Measurements from ENCODE around the gene VPS18. TPM values are rescaled to one million over a fixed set of nuclear protein-coding genes. Genes with fewer than 3 reads are reported as not detected.

The VPS18 gene
- total RNA-seq, 1 donor from 2014 or later: 8.0 TPM

DNA sequence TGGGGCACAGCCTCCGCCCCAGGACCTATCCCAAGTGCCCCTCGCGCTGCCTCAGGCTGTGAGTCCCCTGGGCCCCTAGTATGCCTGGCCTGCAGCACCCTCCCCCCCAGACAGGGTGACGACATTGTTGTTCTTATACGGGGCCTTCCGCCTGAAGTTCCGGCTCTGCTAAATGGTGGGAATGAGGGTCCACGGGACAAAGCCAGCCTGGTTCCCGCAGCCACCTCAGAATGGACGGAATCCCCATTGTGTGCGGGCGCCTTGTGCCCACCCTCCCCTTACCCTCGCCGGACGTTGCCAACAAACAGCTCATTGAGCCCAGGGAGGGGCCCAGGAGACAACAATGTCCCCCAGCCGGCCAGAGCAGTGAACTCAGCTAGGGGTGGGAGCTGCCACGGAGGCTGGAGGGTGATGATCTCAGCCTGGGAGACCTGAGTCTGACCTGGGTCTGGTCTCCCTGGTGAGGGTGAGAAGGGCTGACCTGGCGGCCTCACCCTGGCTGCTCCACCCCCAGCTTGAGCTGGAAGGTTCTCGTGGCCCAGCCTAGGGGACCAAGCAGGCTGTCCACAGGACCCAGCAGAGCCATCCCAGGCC, 24.6 kb downstream of the VPS18 start:
- H3K9me3 Mint-ChIP-seq: no peaks in the 10 kb centered on the region

DNA sequence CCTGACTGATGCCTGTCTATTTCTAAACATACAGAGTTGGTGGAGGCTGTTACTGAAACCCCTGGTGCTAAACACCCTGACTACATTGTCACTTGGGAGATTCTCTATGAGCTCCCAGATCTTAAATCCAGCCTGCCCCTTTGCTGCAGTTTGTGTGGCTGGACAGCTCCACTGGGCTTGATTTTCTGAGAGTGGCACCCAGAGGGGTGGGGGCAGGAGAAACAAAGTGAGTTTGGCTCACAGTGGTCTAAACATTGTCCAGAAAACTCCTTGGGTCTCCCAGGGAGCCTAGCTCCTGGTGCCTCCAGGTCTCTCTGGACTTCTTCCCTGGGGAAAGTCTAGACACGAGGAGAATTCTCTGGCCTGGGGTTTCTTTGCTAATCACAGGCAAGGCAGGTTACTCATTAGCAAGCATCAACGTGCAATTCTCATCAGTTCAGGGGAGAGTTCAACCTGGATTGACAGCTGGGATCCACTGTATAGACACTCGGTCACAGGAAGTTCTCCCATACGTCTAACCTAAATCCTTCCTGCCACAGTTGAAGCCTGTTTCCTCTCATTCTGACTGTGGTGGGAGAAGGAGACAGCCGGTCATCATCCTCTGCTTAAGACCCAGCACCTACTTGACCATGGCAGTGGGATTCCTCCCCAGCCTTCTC, 27.8 kb downstream of the VPS18 start:
- TF ChIP-seq, protein P1, sequence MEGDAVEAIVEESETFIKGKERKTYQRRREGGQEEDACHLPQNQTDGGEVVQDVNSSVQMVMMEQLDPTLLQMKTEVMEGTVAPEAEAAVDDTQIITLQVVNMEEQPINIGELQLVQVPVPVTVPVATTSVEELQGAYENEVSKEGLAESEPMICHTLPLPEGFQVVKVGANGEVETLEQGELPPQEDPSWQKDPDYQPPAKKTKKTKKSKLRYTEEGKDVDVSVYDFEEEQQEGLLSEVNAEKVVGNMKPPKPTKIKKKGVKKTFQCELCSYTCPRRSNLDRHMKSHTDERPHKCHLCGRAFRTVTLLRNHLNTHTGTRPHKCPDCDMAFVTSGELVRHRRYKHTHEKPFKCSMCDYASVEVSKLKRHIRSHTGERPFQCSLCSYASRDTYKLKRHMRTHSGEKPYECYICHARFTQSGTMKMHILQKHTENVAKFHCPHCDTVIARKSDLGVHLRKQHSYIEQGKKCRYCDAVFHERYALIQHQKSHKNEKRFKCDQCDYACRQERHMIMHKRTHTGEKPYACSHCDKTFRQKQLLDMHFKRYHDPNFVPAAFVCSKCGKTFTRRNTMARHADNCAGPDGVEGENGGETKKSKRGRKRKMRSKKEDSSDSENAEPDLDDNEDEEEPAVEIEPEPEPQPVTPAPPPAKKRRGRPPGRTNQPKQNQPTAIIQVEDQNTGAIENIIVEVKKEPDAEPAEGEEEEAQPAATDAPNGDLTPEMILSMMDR (IDR thresholded peaks at IDR 0.05): no peak
- TF ChIP-seq EZH2 (IDR thresholded peaks at IDR 0.05) (no peak), EZH2phosphoT487 (IDR thresholded peaks at IDR 0.05) (no peak)
- Histone ChIP-seq H3K79me2 (ENCODE audit: low read depth) (no peaks in the 10 kb centered on the region), H2AFZ (replicated peaks) (no peak overlapping the region), H3K27ac (no peak overlapping the region), H3K36me3 (no peaks in the 10 kb centered on the region), H3K4me2 (no peak overlapping the region), H3K27me3 (peaks cover 85% of the 10 kb centered on the region), H3F3A (ENCODE audit: low read depth) (peaks cover 6% of the 10 kb centered on the region), H3K4me3 (no peak overlapping the region), H3K9ac (no peak overlapping the region), H3K9me3 (ENCODE audit: low read depth) (no peaks in the 10 kb centered on the region), H3K4me1 (peaks cover 26% of the 10 kb centered on the region), H4K20me1 (ENCODE audit: low read depth) (peaks cover 20% of the 10 kb centered on the region)
- Mint-ChIP-seq H3K36me3 (no peaks in the 10 kb centered on the region), H3K4me3 (peak overlapping the region; percentile 24), H3K9me3 (no peaks in the 10 kb centered on the region), H3K4me1 (peaks cover 13% of the 10 kb centered on the region), H3K27ac (no peak overlapping the region), H3K27me3 (ENCODE audit: insufficient read depth, low read depth) (peaks cover 49% of the 10 kb centered on the region)
- no peak for DNase-seq (ENCODE audit: low spot score)

More for the DNA sequence above, 24.6 kb downstream of the VPS18 start:
- Histone ChIP-seq H3K36me3 (no peaks in the 10 kb centered on the region), H3K4me2 (no peak overlapping the region), H3F3A (ENCODE audit: low read depth) (peaks cover 6% of the 10 kb centered on the region), H3K27me3 (peaks cover 56% of the 10 kb centered on the region), H3K9ac (no peak overlapping the region), H4K20me1 (ENCODE audit: low read depth) (no peaks in the 10 kb centered on the region), H3K4me1 (peaks cover 18% of the 10 kb centered on the region), H2AFZ (replicated peaks) (no peak overlapping the region), H3K4me3 (no peak overlapping the region), H3K9me3 (ENCODE audit: low read depth) (no peaks in the 10 kb centered on the region), H3K79me2 (ENCODE audit: low read depth) (no peaks in the 10 kb centered on the region), H3K27ac (no peak overlapping the region)
- DNase-seq (ENCODE audit: low spot score): no peak
- peaks cover 39% of the 10 kb centered on the region for H3K27me3 Mint-ChIP-seq (ENCODE audit: insufficient read depth, low read depth)
- no peak overlapping the region for H3K4me3 Mint-ChIP-seq
- H3K4me1 Mint-ChIP-seq: peaks cover 3% of the 10 kb centered on the region
- H3K27ac Mint-ChIP-seq: no peak overlapping the region
- no peaks in the 10 kb centered on the region for H3K36me3 Mint-ChIP-seq
- TF ChIP-seq, protein P1 (IDR thresholded peaks at IDR 0.05): no peak
- TF ChIP-seq EZH2phosphoT487 (IDR thresholded peaks at IDR 0.05): no peak
- no peak for TF ChIP-seq EZH2 (IDR thresholded peaks at IDR 0.05)

DNA sequence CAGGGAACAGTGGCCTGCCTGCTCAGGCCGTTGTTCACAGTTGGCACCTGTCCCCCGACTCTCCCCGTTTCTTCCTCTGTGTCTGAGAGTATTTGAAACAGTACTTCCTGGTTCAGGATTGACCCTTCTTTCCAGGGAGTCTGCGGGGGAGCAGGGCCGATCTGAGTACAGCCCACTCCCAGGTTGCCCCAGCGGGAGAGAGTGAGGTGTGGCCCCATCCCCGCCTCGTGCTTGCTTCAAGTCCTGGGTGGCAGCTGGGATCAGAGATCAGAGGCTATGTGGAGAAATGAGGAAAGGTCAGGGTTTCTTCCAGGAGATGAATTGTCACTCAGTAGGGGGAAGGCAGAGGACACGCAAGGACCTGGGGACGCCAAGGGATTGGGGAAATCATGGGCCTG, 28.4 kb downstream of the VPS18 start:
- H2AFZ ChIP-seq (replicated peaks): no peak overlapping the region
- no peaks in the 10 kb centered on the region for H3K36me3 ChIP-seq
- no peak overlapping the region for H3K27ac Mint-ChIP-seq
- peaks cover 5% of the 10 kb centered on the region for H3F3A ChIP-seq (ENCODE audit: low read depth)
- no peaks in the 10 kb centered on the region for H3K9me3 Mint-ChIP-seq
- peaks cover 25% of the 10 kb centered on the region for H3K4me1 ChIP-seq
- H3K36me3 Mint-ChIP-seq: no peaks in the 10 kb centered on the region
- TF ChIP-seq EZH2phosphoT487 (IDR thresholded peaks at IDR 0.05): no peak
- TF ChIP-seq EZH2 (IDR thresholded peaks at IDR 0.05): no peak
- TF ChIP-seq, protein P1 (IDR thresholded peaks at IDR 0.05): no peak
- H3K4me2 ChIP-seq: no peak overlapping the region
- peaks cover 25% of the 10 kb centered on the region for H4K20me1 ChIP-seq (ENCODE audit: low read depth)
- peaks cover 54% of the 10 kb centered on the region for H3K27me3 Mint-ChIP-seq (ENCODE audit: insufficient read depth, low read depth)
- H3K4me1 Mint-ChIP-seq: peaks cover 15% of the 10 kb centered on the region
- H3K9ac ChIP-seq: no peak overlapping the region
- H3K4me3 Mint-ChIP-seq: no peak overlapping the region
- no peak overlapping the region for H3K4me3 ChIP-seq
- no peaks in the 10 kb centered on the region for H3K9me3 ChIP-seq (ENCODE audit: low read depth)
- H3K27me3 ChIP-seq: peaks cover 90% of the 10 kb centered on the region
- no peaks in the 10 kb centered on the region for H3K79me2 ChIP-seq (ENCODE audit: low read depth)
- H3K27ac ChIP-seq: no peak overlapping the region
- DNase-seq (ENCODE audit: low spot score): no peak

Measured in neural progenitor cell (in vitro differentiated cells).